NCI-H82 (cell line): ENCODE measurements around the gene CDCP2.

Experiments used
- DNase-seq: peaks from one replicate; lab custom pipeline; 2025; lab: John Stamatoyannopoulos, UW

The CDCP2 gene

DNA sequence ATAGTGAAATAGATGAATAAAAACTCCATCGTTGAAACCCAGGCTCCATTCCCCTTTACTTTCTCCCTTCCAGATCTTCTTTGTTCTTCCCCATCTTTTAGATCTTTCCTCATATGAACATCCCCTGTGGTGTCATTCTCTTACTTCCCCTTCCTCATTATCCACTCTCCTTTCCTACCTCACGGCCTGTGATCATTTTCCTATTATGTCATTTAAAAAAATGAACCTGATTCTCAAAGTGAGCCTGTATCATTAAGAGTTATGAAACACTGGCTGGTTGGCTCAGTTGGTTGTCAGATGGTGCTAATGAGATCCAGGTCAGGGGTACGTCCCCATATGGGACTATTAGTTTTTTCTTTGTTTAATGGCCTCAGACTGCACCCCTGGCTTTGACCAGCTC is 61.1 kb downstream of the CDCP2 start:
- DNase-seq = no peak

DNA sequence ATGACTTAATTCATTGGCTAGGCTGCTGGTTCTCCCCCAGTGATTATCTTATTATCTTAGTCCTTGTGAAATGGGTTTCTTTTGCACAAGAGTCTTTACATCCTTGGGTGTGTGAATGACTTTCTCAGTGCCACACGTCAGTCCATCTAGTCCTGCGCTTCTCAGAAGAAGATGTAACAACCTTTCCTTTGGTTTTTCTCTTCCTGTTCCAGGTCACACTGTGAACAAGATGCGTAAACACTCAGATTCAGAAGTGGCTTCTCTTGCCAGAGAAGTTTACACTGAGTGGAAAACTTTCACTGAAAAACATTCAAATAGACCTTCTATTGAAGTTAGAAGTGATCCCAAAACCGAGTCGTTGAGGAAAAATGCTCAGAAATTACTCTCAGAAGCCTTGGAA is 64.4 kb downstream of the CDCP2 start:
- DNase-seq = no peak

DNA sequence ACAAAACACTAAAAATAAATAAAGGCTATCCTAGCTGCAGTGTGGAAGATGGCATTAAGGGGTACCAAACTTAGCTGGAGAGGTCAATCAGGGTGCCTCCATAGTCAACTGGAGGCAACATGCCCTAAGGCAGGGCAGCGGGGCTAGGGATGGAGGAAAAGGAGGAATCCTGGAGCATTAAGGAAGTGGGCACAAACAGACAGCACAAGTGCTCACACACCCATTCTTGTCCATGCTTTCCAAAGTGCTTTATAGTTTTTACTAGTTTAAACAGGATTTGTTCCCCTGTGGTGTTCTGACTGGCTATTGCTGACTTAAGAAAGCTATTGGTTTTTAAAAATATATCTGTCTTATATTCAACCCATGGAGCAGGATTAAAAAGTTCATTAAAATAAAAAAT is 66.0 kb downstream of the CDCP2 start:
- no peak for DNase-seq

DNA sequence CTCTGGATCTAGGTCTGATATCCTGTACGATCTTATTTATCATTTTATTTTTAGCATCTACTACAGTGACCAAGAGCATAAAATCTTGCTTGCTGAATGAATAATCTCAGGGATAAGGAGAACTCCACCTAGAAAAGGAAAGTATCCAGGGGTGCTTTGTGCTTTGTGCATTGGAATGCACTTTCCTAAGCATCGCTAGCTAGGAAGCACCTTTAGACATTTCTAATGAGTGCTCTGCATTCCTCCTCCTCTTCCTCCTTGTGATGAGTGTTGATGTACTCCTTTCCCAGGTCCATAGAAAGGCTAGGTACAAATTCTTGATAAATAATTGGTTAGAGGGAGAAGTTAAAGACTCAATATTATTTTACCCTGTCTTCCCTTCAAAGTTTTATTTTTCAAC is 68.0 kb downstream of the CDCP2 start:
- no peak for DNase-seq
